Measurements from ENCODE around the gene RPL10A.

The RPL10A gene

GRCh38 chr6:35426074-35426473 lies 42.1 kb upstream of the RPL10A start:
- no peak overlapping the region for H3K27ac ChIP-seq

GRCh38 chr6:35427435-35427834 lies 40.8 kb upstream of the RPL10A start:
- TF ChIP-seq CTCF (conservative IDR thresholded peaks at IDR 0.05; ENCODE audit: low read depth, low read length), result no peak
- Histone ChIP-seq H3K4me2 (no peak overlapping the region), H4K20me1 (ENCODE audit: insufficient read depth) (no peaks in the 10 kb centered on the region), H3K27me3 (ENCODE audit: insufficient read depth, low read depth) (no peaks in the 10 kb centered on the region), H3K36me3 (ENCODE audit: insufficient read depth) (no peaks in the 10 kb centered on the region), H3K4me3 (IDR thresholded peaks at IDR 0.05; ENCODE audit: insufficient read depth, low read depth, low read length) (no peak overlapping the region), H2AFZ (ENCODE audit: low read depth) (no peak overlapping the region), H3K27ac (no peak overlapping the region), H3K79me2 (ENCODE audit: insufficient read depth, low read depth) (no peaks in the 10 kb centered on the region), H3K9ac (no peak overlapping the region), H3K4me1 (ENCODE audit: low read depth, poor library complexity, severe bottlenecking) (no peaks in the 10 kb centered on the region)

More at GRCh38 chr6:35426074-35426473, 42.1 kb upstream of the RPL10A start:
- H3K27me3 ChIP-seq (ENCODE audit: insufficient read depth, low read depth), result no peaks in the 10 kb centered on the region
- H3K4me2 ChIP-seq, result no peak overlapping the region
- H4K20me1 ChIP-seq (ENCODE audit: insufficient read depth), result no peaks in the 10 kb centered on the region
- H3K79me2 ChIP-seq (ENCODE audit: insufficient read depth, low read depth), result no peaks in the 10 kb centered on the region
- H3K36me3 ChIP-seq (ENCODE audit: insufficient read depth), result no peaks in the 10 kb centered on the region
- H3K4me3 ChIP-seq (IDR thresholded peaks at IDR 0.05; ENCODE audit: insufficient read depth, low read depth, low read length), result no peak overlapping the region
- TF ChIP-seq CTCF (conservative IDR thresholded peaks at IDR 0.05; ENCODE audit: low read depth, low read length), result no peak
- H3K4me1 ChIP-seq (ENCODE audit: low read depth, poor library complexity, severe bottlenecking), result no peaks in the 10 kb centered on the region
- no peak overlapping the region for H3K9ac ChIP-seq
- no peak overlapping the region for H2AFZ ChIP-seq (ENCODE audit: low read depth)

- no peak overlapping the region for H3K9ac ChIP-seq
- H3K27ac ChIP-seq, result no peak overlapping the region
Observed at GRCh38 chr6:35427851-35428321, 40.3 kb upstream of the RPL10A start.

GRCh38 chr6:35428421-35429149 lies 39.6 kb upstream of the RPL10A start:
- no peak overlapping the region for H3K27ac ChIP-seq
- H3K4me3 ChIP-seq (IDR thresholded peaks at IDR 0.05; ENCODE audit: insufficient read depth, low read depth, low read length), result no peak overlapping the region
- no peaks in the 10 kb centered on the region for H3K4me1 ChIP-seq (ENCODE audit: low read depth, poor library complexity, severe bottlenecking)
- no peaks in the 10 kb centered on the region for H4K20me1 ChIP-seq (ENCODE audit: insufficient read depth)
- no peak for TF ChIP-seq CTCF (conservative IDR thresholded peaks at IDR 0.05; ENCODE audit: low read depth, low read length)
- no peak overlapping the region for H2AFZ ChIP-seq (ENCODE audit: low read depth)
- H3K27me3 ChIP-seq (ENCODE audit: insufficient read depth, low read depth), result no peaks in the 10 kb centered on the region
- H3K36me3 ChIP-seq (ENCODE audit: insufficient read depth), result no peaks in the 10 kb centered on the region
- no peak overlapping the region for H3K4me2 ChIP-seq
- no peaks in the 10 kb centered on the region for H3K79me2 ChIP-seq (ENCODE audit: insufficient read depth, low read depth)
- H3K9ac ChIP-seq, result no peak overlapping the region

More at GRCh38 chr6:35427851-35428321, 40.3 kb upstream of the RPL10A start:
- no peaks in the 10 kb centered on the region for H3K36me3 ChIP-seq (ENCODE audit: insufficient read depth)
- no peak for TF ChIP-seq CTCF (conservative IDR thresholded peaks at IDR 0.05; ENCODE audit: low read depth, low read length)
- H3K4me3 ChIP-seq (IDR thresholded peaks at IDR 0.05; ENCODE audit: insufficient read depth, low read depth, low read length), result no peak overlapping the region
- H3K4me2 ChIP-seq, result no peak overlapping the region
- no peaks in the 10 kb centered on the region for H3K79me2 ChIP-seq (ENCODE audit: insufficient read depth, low read depth)
- H2AFZ ChIP-seq (ENCODE audit: low read depth), result no peak overlapping the region
- H3K27me3 ChIP-seq (ENCODE audit: insufficient read depth, low read depth), result no peaks in the 10 kb centered on the region
- H4K20me1 ChIP-seq (ENCODE audit: insufficient read depth), result no peaks in the 10 kb centered on the region
- no peaks in the 10 kb centered on the region for H3K4me1 ChIP-seq (ENCODE audit: low read depth, poor library complexity, severe bottlenecking)

All from KMS-11 (cell line).